Measurements from ENCODE around the gene COPA.
A peak's percentile ranks its signal among the peaks of the same experiment; 100 is the strongest.

COPA gene

DNA sequence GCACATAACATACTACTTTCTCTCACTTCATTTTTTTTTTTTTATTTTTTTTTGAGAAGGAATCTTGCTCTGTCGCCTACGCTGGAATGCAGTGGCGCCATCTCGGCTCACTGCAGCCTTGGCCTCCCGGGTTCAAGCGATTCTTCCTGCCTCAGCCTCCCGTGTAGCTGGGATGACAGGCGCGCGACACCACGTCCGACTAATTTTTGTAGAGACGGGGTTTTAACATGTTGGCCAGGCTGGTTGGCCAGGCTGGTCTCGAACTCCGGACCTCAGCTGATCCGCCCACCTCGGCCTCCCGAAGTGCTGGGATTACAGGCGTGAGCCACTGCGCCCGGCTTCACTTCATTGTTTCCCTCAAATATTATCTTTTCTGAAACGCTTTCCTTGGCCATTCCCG, 57.5 kb downstream of the COPA start:
- no peak for FAIRE-seq
- no peak for TF ChIP-seq POLR2A (IDR thresholded peaks at IDR 0.05; ENCODE audit: low read depth, low read length)
- DNase-seq (ENCODE audit: insufficient read length, low spot score), result no peak

DNA sequence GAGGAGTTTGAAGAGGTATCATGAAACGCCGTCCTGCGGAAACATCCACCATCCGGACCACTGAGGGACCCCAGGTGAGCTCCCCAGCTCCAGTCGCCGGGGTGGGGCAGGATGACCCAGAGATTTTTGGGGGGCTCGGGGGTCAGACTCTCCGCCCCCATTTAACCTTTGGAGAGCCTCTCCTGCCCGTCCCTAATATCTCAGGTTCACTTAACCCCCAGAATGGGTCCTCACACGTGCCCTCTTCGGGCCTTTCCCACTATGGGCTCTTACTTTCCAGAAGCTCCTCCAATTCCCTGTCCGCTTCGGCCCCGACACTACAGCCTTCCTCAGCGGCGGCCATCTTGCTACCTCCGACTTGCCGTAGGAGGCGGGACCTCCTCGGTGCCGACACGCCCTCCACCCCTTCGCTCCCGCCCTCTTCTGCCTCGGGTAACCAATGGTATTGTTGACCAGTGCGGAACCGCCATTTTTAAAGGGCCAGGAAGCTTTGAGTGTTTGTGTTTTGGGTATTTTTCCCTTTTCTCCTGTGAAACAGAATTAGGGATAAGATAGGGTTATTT, 58.2 kb downstream of the COPA start, which contains the start of gene PEX19:
TSS of gene PEX19 (minus strand) at position 352 of the 563 bp plus-strand sequence. CDS start at position 343, 9 bp downstream.
- DNase-seq (ENCODE audit: insufficient read length, low spot score) (peak; percentile 87), FAIRE-seq (no peak)
- peak; percentile 95 for TF ChIP-seq POLR2A (IDR thresholded peaks at IDR 0.05; ENCODE audit: low read depth, low read length)

DNA sequence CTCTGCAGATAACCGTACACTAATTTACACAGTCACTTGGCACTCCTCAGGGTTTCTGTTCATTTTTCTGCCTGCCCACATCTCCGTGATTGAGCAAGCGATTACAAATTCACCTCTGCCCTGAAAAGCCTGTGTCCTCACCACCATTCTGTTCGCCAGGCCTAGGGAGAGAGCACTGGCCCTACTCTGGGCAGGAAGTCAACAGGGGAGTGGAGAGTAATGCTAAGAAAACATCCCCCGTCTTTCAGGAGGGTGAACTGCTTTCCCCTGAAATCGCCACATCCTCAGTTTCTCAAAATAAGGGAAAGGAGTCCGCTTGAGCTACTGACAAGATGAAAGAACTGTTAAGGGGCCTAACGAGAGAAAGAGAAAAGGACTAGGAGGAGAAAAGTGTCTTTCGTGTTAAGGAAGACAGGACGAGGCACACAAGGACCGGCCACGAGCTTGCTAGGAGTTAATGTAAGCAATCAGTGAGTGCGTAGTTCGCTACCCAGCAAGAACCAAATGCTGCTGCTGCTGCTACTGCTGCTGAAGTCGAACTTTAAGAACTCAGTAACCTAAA, 58.7 kb downstream of the COPA start:
- no peak for TF ChIP-seq POLR2A (IDR thresholded peaks at IDR 0.05; ENCODE audit: low read depth, low read length)
- FAIRE-seq (no peak), DNase-seq (ENCODE audit: insufficient read length, low spot score) (peak; percentile 45)

DNA sequence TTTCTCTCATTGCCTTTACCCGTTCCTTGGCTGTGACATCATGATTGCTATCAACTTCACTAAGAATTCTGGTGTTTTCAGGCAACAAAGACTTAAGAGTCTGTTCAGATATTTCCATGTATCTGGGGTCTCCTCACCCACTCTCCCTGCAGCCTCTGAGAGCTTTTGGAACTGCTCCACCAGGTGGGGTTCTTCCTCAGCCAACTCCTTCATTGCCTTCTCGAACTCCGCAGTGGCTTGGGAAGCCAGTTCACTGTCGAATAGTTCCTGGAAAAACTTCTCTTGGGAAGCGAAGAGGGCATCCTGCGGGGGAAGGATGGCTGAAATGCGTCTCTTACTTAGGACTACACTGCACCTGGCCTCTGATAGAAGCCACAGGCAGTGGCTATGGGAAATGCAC, 60.2 kb downstream of the COPA start:
- no peak for TF ChIP-seq POLR2A (IDR thresholded peaks at IDR 0.05; ENCODE audit: low read depth, low read length)
- FAIRE-seq (no peak), DNase-seq (ENCODE audit: insufficient read length, low spot score) (no peak)

DNA sequence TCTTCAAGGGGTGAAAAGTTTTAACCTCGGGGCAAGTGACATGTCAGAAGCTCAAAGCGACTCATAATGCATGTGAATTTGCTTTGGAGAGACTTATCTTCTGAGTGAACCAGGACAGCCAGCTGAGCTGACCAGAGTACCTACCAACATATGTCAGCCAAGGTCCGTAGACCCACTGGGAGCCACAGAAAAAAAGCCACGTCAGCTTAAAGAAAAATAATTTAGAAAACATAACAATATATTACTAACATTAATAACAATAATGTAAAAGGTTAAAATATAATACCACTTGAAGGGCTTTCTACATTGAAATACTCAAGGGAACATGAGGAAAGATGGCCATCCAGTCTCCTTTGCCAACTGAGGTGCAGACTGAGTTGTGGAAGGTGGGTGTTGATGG, 65.1 kb downstream of the COPA start:
- DNase-seq (ENCODE audit: insufficient read length, low spot score) (no peak), FAIRE-seq (no peak)
- TF ChIP-seq POLR2A (IDR thresholded peaks at IDR 0.05; ENCODE audit: low read depth, low read length), result no peak

DNA sequence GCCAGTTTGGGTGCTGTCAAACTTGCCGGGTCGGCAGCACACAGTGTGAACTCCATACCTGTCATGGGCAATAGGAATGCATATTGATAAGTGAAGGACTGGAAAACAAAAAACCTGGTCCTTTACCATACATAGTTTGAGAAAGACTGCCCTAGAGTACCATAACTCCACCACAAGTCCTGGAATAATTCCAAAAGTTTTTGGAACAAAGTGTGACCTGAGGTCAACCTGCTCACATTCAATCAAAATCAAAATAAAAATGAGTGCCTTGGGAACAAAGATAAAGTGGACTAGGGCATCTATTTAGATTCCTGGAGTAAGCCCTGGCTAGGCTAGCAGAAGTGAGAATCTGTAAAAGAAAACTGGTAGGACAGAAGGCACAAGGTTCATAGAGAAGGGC, 65.7 kb downstream of the COPA start:
- FAIRE-seq (no peak), DNase-seq (ENCODE audit: insufficient read length, low spot score) (no peak)
- TF ChIP-seq POLR2A (IDR thresholded peaks at IDR 0.05; ENCODE audit: low read depth, low read length), result no peak

DNA sequence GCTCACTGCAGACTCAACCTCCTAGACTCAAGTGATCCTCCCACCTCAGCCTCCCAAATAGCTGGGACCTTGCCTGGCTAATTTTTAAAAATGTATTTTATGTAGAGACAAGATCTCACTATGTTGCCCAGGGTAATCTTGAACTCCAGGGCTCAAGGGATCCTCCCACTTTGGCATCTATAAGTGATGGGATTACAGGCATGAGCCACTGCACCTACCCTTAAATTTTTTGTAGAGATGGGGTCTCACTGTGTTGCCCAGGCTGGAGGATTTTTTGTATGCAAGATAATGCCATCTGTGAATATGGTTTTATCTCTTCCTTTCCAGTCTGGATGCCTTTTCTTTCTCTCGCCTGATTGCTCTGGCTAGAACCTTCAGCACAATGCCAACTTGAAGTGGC, 72.0 kb downstream of the COPA start:
- FAIRE-seq (no peak), DNase-seq (ENCODE audit: insufficient read length, low spot score) (no peak)
- TF ChIP-seq POLR2A (IDR thresholded peaks at IDR 0.05; ENCODE audit: low read depth, low read length), result no peak

DNA sequence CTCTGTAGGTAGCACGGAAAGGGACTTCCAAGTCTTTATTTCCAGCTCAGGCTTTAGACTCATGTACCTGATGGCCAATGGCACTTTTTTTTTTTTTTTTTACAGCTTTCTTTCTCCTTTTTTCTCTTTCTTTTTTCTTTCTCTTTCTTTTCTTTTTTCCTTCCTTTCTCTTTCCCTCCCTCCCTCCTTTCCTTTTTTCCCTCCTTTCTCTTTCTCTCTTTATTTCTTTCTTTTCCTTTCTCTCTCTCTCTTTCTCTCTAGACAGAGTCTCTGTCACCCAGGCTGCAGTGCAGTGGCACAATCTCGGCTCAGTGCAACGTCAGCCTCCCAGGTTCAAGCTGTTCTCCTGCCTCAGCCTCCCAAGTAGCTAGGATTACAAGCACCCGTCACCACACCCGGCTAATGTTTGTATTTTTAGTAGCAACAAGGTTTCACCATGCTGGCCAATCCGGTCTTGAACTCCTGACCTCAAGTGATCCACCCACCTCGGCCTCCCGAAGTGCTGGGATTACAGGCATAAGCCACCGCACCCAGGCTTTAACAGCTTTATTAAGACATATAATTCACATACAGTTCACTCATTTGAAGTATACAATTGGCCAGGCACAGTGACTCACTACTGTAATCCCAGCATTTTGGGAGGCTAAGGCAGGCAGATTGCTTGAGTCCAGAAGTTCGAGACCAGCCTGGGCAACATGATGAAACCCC, 75.6 kb downstream of the COPA start:
- FAIRE-seq, result no peak
- no peak for DNase-seq (ENCODE audit: insufficient read length, low spot score)
- no peak for TF ChIP-seq POLR2A (IDR thresholded peaks at IDR 0.05; ENCODE audit: low read depth, low read length)

DNA sequence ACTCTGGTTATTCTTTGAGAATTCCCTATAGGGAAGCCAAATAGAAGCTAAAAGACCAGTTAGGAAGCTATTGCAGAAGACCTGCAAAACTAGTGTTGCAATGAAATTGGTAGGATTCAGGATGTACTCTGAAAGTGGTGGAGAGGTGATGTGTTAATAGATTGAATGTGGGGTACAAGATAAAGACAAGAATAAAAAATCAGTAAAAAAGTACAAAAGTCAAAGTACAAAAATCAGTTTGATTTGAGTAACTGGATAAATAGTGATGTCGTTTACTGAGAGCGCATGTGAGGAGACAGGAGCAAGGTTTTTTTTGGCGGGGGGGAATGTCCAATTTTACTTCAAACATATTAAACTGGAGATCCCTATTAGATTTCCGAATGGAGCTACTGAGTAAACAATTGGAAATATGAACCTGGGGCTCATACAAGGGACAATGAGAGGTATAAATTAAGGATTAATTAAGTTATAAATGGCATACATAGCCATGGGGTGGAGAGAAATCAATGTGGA, 78.2 kb downstream of the COPA start:
- DNase-seq (ENCODE audit: insufficient read length, low spot score), result no peak
- TF ChIP-seq POLR2A (IDR thresholded peaks at IDR 0.05; ENCODE audit: low read depth, low read length), result no peak
- no peak for FAIRE-seq

DNA sequence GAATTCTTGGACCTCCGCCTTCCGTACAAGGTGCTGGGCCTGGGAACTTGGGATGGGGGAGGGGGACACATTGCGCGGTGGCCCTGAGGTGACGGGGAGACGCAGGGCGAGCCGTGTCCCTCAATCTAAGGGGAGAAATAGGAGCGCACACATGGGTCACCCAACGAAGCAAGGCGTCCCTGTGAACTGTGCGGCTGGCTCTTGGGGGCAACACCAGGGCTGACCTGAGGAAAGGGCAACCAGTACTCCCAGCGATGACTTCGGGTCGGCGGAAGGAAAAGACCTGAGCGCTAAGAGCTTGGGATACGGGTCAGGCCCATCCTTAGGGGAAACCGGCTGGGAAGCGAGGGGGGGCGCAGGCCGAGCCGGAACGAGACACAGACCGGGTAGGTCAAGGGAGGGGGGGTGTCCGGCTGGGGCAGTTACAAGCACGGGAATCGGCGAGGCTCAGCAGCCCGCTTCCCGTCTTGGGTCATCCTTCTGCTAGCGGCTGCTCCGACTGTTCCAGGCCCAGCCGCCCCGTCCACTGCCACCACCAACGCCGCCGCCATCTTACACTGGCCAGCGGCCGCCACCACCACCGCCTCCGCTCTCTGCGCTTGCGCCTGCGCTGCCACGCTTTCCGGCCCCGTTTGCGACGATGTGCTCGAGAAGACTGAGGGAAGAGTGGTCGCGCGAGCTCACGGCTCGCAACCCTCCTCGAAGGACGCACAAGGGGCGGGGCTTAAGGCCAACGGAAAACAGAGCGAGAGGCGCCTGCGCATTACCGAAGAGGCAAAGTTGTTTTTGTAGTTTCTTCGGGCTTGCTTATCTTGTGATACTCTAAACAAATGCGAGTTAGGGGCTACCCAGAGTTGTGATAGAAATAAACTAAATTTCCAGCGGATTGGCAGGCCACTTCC, 80.9 kb downstream of the COPA start, which contains the start of gene DCAF8:
TSS of gene DCAF8 (minus strand) at position 657 of the 902 bp plus-strand sequence. CDS start 18,541 bp downstream, outside the sequence.
- peak; percentile 99 for TF ChIP-seq POLR2A (IDR thresholded peaks at IDR 0.05; ENCODE audit: low read depth, low read length)
- FAIRE-seq (peak; percentile 90), DNase-seq (ENCODE audit: insufficient read length, low spot score) (peak; percentile 95)

DNA sequence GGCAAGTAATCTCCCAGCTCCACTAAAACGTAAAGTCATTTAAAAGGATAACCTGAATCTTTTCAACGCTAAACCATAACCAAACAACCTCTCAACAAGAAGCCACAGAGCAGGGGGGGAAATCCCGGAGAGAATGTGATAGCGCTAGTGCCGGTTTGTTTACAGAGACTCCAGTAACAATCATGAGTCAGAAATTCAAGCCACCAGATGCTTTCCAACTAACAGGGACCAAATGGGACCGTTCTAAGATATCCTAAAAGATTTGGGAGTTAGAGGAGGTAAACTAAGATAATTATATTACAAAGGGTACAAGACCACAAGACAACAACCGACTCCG, 81.5 kb downstream of the COPA start:
- peak; percentile 47 for DNase-seq (ENCODE audit: insufficient read length, low spot score)
- no peak for TF ChIP-seq POLR2A (IDR thresholded peaks at IDR 0.05; ENCODE audit: low read depth, low read length)
- FAIRE-seq, result no peak

DNA sequence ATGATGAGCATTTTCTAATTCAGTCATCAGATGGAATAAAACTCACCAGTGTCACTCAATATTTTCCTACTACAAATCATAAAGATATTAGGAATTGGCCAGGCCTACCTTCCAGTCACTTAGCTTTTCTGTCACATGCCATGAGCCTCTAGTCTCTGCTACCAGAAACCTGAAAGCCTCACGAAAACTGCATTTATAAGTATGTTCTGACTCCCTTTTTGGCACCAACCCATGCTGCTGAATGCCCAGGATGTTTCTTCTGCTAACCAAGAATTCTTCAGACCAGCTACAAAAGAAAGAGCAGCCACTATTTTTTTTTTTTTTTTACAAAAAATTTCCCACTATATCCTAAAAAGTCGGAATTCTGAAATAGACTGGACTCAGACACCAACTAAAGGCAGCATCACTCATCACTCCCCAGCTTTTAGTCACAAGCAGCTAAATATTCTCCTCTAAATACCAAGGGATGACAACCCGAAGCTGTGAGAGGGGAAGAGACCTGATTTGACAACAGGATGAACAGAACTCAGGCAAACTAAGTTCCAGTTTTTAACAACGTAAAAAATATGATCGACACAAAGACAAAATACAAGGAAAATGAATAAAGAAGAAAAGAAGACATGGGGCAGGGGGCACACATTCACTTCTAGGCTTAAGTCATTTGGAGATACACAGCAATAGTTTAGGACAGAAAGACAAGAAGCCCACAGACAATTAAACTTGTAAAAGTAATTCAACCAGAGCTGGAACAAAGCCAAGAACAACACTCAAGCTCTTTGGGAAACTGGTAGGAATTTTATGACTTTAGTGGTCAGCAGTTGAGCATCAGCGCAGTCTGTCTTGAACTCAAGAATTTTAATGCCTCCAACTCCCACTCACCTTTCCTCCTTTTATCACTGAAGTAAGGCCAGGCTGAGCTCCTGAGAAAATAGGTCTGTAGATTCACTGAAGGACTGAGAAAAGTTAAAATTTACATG, 82.4 kb downstream of the COPA start:
- FAIRE-seq, result peak; percentile 20
- no peak for TF ChIP-seq POLR2A (IDR thresholded peaks at IDR 0.05; ENCODE audit: low read depth, low read length)
- DNase-seq (ENCODE audit: insufficient read length, low spot score), result peak; percentile 28
